IMR-90 (cell line): ENCODE data around the gene P2RX3. TPM values are rescaled to one million over a fixed set of nuclear protein-coding genes. Genes with fewer than 3 reads are reported as not detected.

Experiments
- ATAC-seq: fragments of 200-7000 bp; cut with Tn5 transposase; 2 replicates; pipeline ENCODE4 v1.9.1; 2020; ENCODE audit warnings: low read depth, mild to moderate bottlenecking, moderate library complexity
- BruUV-seq: library from RNA; stranded (reverse); fragments of 400-500 nt; replicated peaks from 2 replicates; lab custom pipeline; 2021; lab: Mats Ljungman, UMichigan
- CTCF ChIA-PET: fragments of 300-600 bp; formaldehyde crosslinking; extraction: SDS; loops from one replicate; lab custom pipeline; 2021; ENCODE audit warnings: antibody characterized with exemption; lab: Yijun Ruan, JAX
- POLR2A ChIA-PET: fragments of 300-600 bp; sonication (Branson Sonifier 250); formaldehyde crosslinking; loops from one replicate; lab custom pipeline; 2022; ENCODE audit warnings: antibody characterized with exemption; ENCODE audit not compliant: unreplicated experiment; lab: Charles Lee
- DNase-seq: peaks from one replicate; pipeline ENCODE4 v3.0.0; 2013
- H2AFZ ChIP-seq: replicated peaks from 2 replicates; pipeline ENCODE3; 2013; ENCODE audit warnings: low read length, mild to moderate bottlenecking; ENCODE audit not compliant: poor library complexity
- H2AK5ac ChIP-seq: 2 replicates; pipeline ENCODE4 v1.6.1; 2013; ENCODE audit warnings: low read depth, low read length, inconsistent platforms
- H2AK9ac ChIP-seq: replicated peaks from 2 replicates; pipeline ENCODE3; 2013; ENCODE audit warnings: mild to moderate bottlenecking, low read depth, low read length, moderate library complexity; ENCODE audit not compliant: poor library complexity
- H2BK120ac ChIP-seq: 2 replicates; pipeline ENCODE4 v1.6.1; 2013; ENCODE audit warnings: low read depth, low read length, inconsistent platforms
- H2BK15ac ChIP-seq: 3 replicates; pipeline ENCODE4 v1.6.1; 2013; ENCODE audit warnings: low read depth, low read length, inconsistent platforms
- H2BK20ac ChIP-seq: 2 replicates; pipeline ENCODE4 v1.6.1; 2013; ENCODE audit warnings: low read depth, mild to moderate bottlenecking, inconsistent platforms, low read length, moderate library complexity
- H2BK5ac ChIP-seq: 2 replicates; pipeline ENCODE4 v1.6.1; 2013; ENCODE audit warnings: mild to moderate bottlenecking, low read depth, low read length, inconsistent platforms; ENCODE audit not compliant: poor library complexity, severe bottlenecking
- H3K14ac ChIP-seq: replicated peaks from 2 replicates; pipeline ENCODE4 v1.6.1; 2013; ENCODE audit warnings: low read depth, low read length, inconsistent platforms
- H3K18ac ChIP-seq: 2 replicates; pipeline ENCODE4 v1.6.1; 2013; ENCODE audit warnings: low read depth, low read length, control low read depth
- H3K23ac ChIP-seq: 2 replicates; pipeline ENCODE4 v1.6.1; 2013; ENCODE audit warnings: low read depth, low read length, inconsistent platforms
- H3K27ac ChIP-seq: 2 replicates; pipeline ENCODE4 v1.5.1; 2013; ENCODE audit warnings: mild to moderate bottlenecking, control low read depth, low read length; ENCODE audit not compliant: insufficient read depth
- H3K27me3 ChIP-seq: 2 replicates; pipeline ENCODE4 v1.6.1; 2013; ENCODE audit warnings: low read length; ENCODE audit not compliant: control insufficient read depth, insufficient read depth
- H3K36me3 ChIP-seq: 2 replicates; pipeline ENCODE4 v1.6.1; 2013; ENCODE audit warnings: low read length, mixed read lengths; ENCODE audit not compliant: control insufficient read depth, insufficient read depth
- H3K4ac ChIP-seq: 2 replicates; pipeline ENCODE4 v1.6.1; 2013; ENCODE audit warnings: low read depth, low read length, inconsistent platforms
- H3K4me1 ChIP-seq: 2 replicates; pipeline ENCODE4 v1.6.1; 2013; ENCODE audit warnings: low read length, mixed read lengths; ENCODE audit not compliant: control insufficient read depth, insufficient read depth
- H3K4me2 ChIP-seq: 2 replicates; pipeline ENCODE4 v1.6.1; 2013; ENCODE audit warnings: low read depth, mild to moderate bottlenecking, control low read depth, low read length, moderate library complexity
- H3K4me3 ChIP-seq: 2 replicates; pipeline ENCODE4 v1.5.1; 2013; ENCODE audit warnings: low read depth, mild to moderate bottlenecking, control low read depth, low read length, moderate library complexity; ENCODE audit not compliant: insufficient read depth
- H3K56ac ChIP-seq: 2 replicates; pipeline ENCODE4 v1.6.1; 2013; ENCODE audit warnings: low read length, inconsistent platforms; ENCODE audit not compliant: insufficient read depth; ENCODE audit errors: extremely low read depth
- H3K79me1 ChIP-seq, 2 experiments: 2 replicates each; pipeline ENCODE4 v1.6.1; 2013; ENCODE audit warnings: low read length in 2 of 2, inconsistent platforms in 1 of 2, low read depth in 1 of 2
- H3K9ac ChIP-seq: 2 replicates; pipeline ENCODE4 v1.6.1; 2013; ENCODE audit warnings: low read depth, low read length, control low read depth
- H3K9me1 ChIP-seq: 2 replicates; pipeline ENCODE4 v1.6.1; 2013; ENCODE audit warnings: low read length, inconsistent platforms; ENCODE audit not compliant: insufficient read depth
- H3K9me3 ChIP-seq: 2 replicates; pipeline ENCODE4 v1.6.1; 2013; ENCODE audit warnings: low read length; ENCODE audit not compliant: control insufficient read depth, insufficient read depth
- H4K20me1 ChIP-seq: 2 replicates; pipeline ENCODE4 v1.6.1; 2013; ENCODE audit warnings: low read length, inconsistent platforms; ENCODE audit not compliant: insufficient read depth
- H4K5ac ChIP-seq: 2 replicates; pipeline ENCODE4 v1.6.1; 2013; ENCODE audit warnings: mild to moderate bottlenecking, low read depth, low read length, control low read depth
- H4K8ac ChIP-seq, 2 experiments: 2 replicates each; pipeline ENCODE4 v1.6.1; 2013; ENCODE audit warnings: low read depth in 2 of 2, low read length in 2 of 2, control low read depth in 1 of 2, inconsistent platforms in 1 of 2
- H4K91ac ChIP-seq: 2 replicates; pipeline ENCODE4 v1.6.1; 2013; ENCODE audit warnings: low read depth, low read length, inconsistent platforms; ENCODE audit not compliant: insufficient read depth
- CEBPB ChIP-seq: IDR thresholded peaks from 2 replicates; pipeline ENCODE4 v1.6.1; 2012; ENCODE audit warnings: low read depth, low read length, improper control_type of control experiment
- CHD1 ChIP-seq: IDR thresholded peaks from 2 replicates; pipeline ENCODE4 v1.6.1; 2012; ENCODE audit warnings: low read depth, low read length, improper control_type of control experiment
- CTCF ChIP-seq: conservative IDR thresholded peaks from 2 replicates; pipeline ENCODE4 v1.5.1; 2012; ENCODE audit warnings: mild to moderate bottlenecking, low read depth, low read length, improper control_type of control experiment
- FOS ChIP-seq: fragments of 150-350 bp; IDR thresholded peaks from 2 replicates; pipeline ENCODE4 v1.6.1; 2016; ENCODE audit warnings: low read depth, low read length
- MAFK ChIP-seq: IDR thresholded peaks from 2 replicates; pipeline ENCODE4 v1.6.1; 2012; ENCODE audit warnings: low read depth, low read length, improper control_type of control experiment
- MAZ ChIP-seq: IDR thresholded peaks from 2 replicates; pipeline ENCODE4 v1.6.1; 2012; ENCODE audit warnings: low read depth, mild to moderate bottlenecking, low read length, improper control_type of control experiment, moderate library complexity, borderline replicate concordance
- MXI1 ChIP-seq: IDR thresholded peaks from 2 replicates; pipeline ENCODE4 v1.6.1; 2012; ENCODE audit warnings: low read depth, mild to moderate bottlenecking, low read length, moderate library complexity, borderline replicate concordance
- NFE2L2 ChIP-seq: fragments of 150-350 bp; IDR thresholded peaks from 2 replicates; pipeline ENCODE4 v1.6.1; 2016; ENCODE audit warnings: low read depth, mild to moderate bottlenecking, low read length
- POLR2A ChIP-seq: IDR thresholded peaks from 2 replicates; pipeline ENCODE4 v1.6.1; 2012; ENCODE audit warnings: mild to moderate bottlenecking, low read depth, low read length
- RCOR1 ChIP-seq: IDR thresholded peaks from 2 replicates; pipeline ENCODE4 v1.6.1; 2012; ENCODE audit warnings: mild to moderate bottlenecking, low read length, improper control_type of control experiment; ENCODE audit not compliant: insufficient replicate concordance
- RFX5 ChIP-seq: IDR thresholded peaks from 2 replicates; pipeline ENCODE4 v1.8.0; 2012; ENCODE audit warnings: low read depth, mild to moderate bottlenecking, low read length, moderate library complexity
- WGBS, 2 experiments: methylation state at CpG; one replicate each; pipeline versions ENCODE4 v1.1.5 to v1.1.7; 2013; ENCODE audit warnings: missing lambda C conversion rate in 2 of 2; ENCODE audit not compliant: insufficient read length in 1 of 2; ENCODE audit errors: extremely low coverage in 2 of 2; 5-methylcytosine and 5-hydroxymethylcytosine counted together
- dilution Hi-C: fragments of 300-500 bp; cut with HindIII; formaldehyde crosslinking; loops from one replicate; pipeline ENCODE4 v1.14.3; 2018; ENCODE audit warnings: low sequenced_read_pairs; ENCODE audit not compliant: unreplicated experiment
- in situ Hi-C: fragments of 300-500 bp; cut with MboI; formaldehyde crosslinking; loops from 3 replicates; pipeline ENCODE4 v1.14.3; 2019; ENCODE audit warnings: low sequenced_read_pairs, inconsistent platforms, mixed read lengths
- intact Hi-C: fragments of 100-400 bp; cut with micrococcal nuclease; formaldehyde crosslinking; loops from 2 replicates; pipeline ENCODE4 v1.10.0; 2022
- polyA plus RNA-seq, 3 experiments: library from polyadenylated mRNA; depleted of rRNA; stranded (reverse); fragments of >200 nt; gene quantifications; 2 replicates each; pipeline ENCODE4 v1.2.3, GENCODE V29; 2012; ENCODE audit warnings: low replicate concordance in 1 of 3
- total RNA-seq: library from RNA; depleted of rRNA; stranded (reverse); fragments of >200 nt; gene quantifications from 2 replicates; pipeline ENCODE4 v1.2.3, GENCODE V29; 2012
- TF ChIP-seq, protein P1 (sequence below): fragments of 150-350 bp; IDR thresholded peaks from 2 replicates; pipeline ENCODE4 v1.6.1; 2017; ENCODE audit warnings: mild to moderate bottlenecking, antibody characterized with exemption, low read length, low read depth
- TF ChIP-seq, protein P2 (sequence below): fragments of 150-350 bp; IDR thresholded peaks from 2 replicates; pipeline ENCODE4 v1.6.1; 2016; ENCODE audit warnings: low read depth, mild to moderate bottlenecking, low read length, moderate library complexity, borderline replicate concordance

The P2RX3 gene
- total and polyA plus RNA-seq, 2 of the 4 experiments (the other 2 are of a cell fraction): not detected

DNA sequence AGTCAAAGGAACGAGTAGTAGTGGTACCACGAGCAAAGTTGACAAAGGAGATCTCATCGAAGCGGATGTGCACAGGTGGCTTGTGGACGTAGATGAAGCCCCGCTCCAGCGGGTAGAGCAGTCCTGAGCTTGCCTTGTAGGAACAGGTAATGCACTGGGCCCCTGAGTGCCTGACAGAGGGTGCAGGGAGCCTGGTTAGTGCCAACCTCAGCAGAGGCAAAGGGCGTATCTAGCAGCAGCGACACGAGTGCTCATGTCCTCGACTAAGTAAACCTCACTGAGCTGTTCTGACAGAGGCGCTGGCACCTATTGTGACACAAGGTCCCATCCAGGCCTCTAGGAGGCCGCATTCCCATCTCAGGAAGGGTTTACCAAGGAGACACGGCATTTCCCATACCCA is 6.4 kb upstream of the P2RX3 start:
- in situ Hi-C loops: no loop called here

More for the DNA sequence above, 6.4 kb upstream of the P2RX3 start:
- intact Hi-C loops (no loop called here), dilution Hi-C loops (no loop called here)
- ATAC-seq: no peak
- Histone ChIP-seq H3K79me1 (peaks cover 42 to 76% of the 10 kb centered on the region in 2 experiments), H4K5ac (no peak overlapping the region), H3K27ac (no peak overlapping the region), H3K27me3 (no peaks in the 10 kb centered on the region), H3K4me1 (peaks cover 8% of the 10 kb centered on the region), H4K91ac (no peak overlapping the region), H3K9me1 (peaks cover 14% of the 10 kb centered on the region), H2BK120ac (no peak overlapping the region), H4K8ac (no peak overlapping the region), H2BK20ac (no peak overlapping the region), H4K20me1 (0 out of 2 replicates have a peak, but pooled peaks cover 3% of the 10 kb centered on the region), H3K4ac (no peak overlapping the region), H2BK5ac (no peak overlapping the region), H2BK15ac (no peak overlapping the region), H3K56ac (no peak overlapping the region), H2AK9ac (peak overlapping the region; percentile 19), H3K14ac (no peak overlapping the region), H3K4me2 (no peak overlapping the region), H3K4me3 (no peak overlapping the region), H3K18ac (no peak overlapping the region), H2AK5ac (no peak overlapping the region), H3K36me3 (peaks cover 58% of the 10 kb centered on the region), H3K9ac (no peak overlapping the region), H2AFZ (no peak overlapping the region), H3K9me3 (no peaks in the 10 kb centered on the region), H3K23ac (no peak overlapping the region)
- no TSS peak for BruUV-seq
- WGBS, 2 experiments: 97% methylated on average over 14 of the region's 14 CpGs; no CpG with 5 or more reads in 1 of the 2 experiments
- DNase-seq: no peak
- ChIA-PET CTCF (no interaction called here), POLR2A (no interaction called here)
- TF ChIP-seq MAZ (no peak), FOS (no peak), NFE2L2 (no peak), CTCF (no peak), MAFK (no peak), RCOR1 (no peak), RFX5 (no peak), MXI1 (no peak), POLR2A (no peak), CHD1 (no peak), CEBPB (no peak)
- TF ChIP-seq, protein P1, sequence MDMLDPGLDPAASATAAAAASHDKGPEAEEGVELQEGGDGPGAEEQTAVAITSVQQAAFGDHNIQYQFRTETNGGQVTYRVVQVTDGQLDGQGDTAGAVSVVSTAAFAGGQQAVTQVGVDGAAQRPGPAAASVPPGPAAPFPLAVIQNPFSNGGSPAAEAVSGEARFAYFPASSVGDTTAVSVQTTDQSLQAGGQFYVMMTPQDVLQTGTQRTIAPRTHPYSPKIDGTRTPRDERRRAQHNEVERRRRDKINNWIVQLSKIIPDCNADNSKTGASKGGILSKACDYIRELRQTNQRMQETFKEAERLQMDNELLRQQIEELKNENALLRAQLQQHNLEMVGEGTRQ: no peak
- TF ChIP-seq, protein P2, sequence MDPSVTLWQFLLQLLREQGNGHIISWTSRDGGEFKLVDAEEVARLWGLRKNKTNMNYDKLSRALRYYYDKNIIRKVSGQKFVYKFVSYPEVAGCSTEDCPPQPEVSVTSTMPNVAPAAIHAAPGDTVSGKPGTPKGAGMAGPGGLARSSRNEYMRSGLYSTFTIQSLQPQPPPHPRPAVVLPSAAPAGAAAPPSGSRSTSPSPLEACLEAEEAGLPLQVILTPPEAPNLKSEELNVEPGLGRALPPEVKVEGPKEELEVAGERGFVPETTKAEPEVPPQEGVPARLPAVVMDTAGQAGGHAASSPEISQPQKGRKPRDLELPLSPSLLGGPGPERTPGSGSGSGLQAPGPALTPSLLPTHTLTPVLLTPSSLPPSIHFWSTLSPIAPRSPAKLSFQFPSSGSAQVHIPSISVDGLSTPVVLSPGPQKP: no peak
